ENCODE data around the gene MAT2B. TPM values are rescaled to one million over a fixed set of nuclear protein-coding genes. Genes with fewer than 3 reads are reported as not detected.
"Not testable (repeated sequence)": the region's sequence is repeated elsewhere in the genome, so short reads cannot be mapped to it uniquely, and the experiment has no call there.

Gene MAT2B
- polyA plus RNA-seq, 3 donors = 117 to 124 (median 120) TPM

GRCh38 chr5:163503106-163504078 is 2.0 kb upstream of the MAT2B start:
- peak in 1 of 3 donors; percentile 76 for DNase-seq (ENCODE audit: low read depth in 3 of 3, low spot score in 2 of 3)

GRCh38 chr5:163504079-163504931 is 1.1 kb upstream of the MAT2B start:
- no peak for DNase-seq (ENCODE audit: low read depth in 3 of 3, low spot score in 2 of 3)

- DNase-seq (ENCODE audit: low read depth in 3 of 3, low spot score in 2 of 3) = no peak
Measured at GRCh38 chr5:163505049-163505367, 411 bp upstream of the MAT2B start.

- no peak for DNase-seq (ENCODE audit: low read depth in 3 of 3, low spot score in 2 of 3)
Measured at GRCh38 chr5:163506095-163506457, 657 bp downstream of the MAT2B start.

GRCh38 chr5:163506726-163507125 is 1.3 kb downstream of the MAT2B start:
- no peak for DNase-seq (ENCODE audit: low read depth in 3 of 3, low spot score in 2 of 3)

- DNase-seq (ENCODE audit: low read depth in 3 of 3, low spot score in 2 of 3) = no peak
Measured at GRCh38 chr5:163508753-163509152, 3.3 kb downstream of the MAT2B start.

GRCh38 chr5:163509291-163509951 is 4.0 kb downstream of the MAT2B start:
- DNase-seq (ENCODE audit: low read depth in 3 of 3, low spot score in 2 of 3) = no peak

GRCh38 chr5:163512526-163512925 is 7.1 kb downstream of the MAT2B start:
- no peak for DNase-seq (ENCODE audit: low read depth in 3 of 3, low spot score in 2 of 3)

- DNase-seq (ENCODE audit: low read depth in 3 of 3, low spot score in 2 of 3) = no peak
Measured at GRCh38 chr5:163525096-163525495, 19.7 kb downstream of the MAT2B start.

- DNase-seq (ENCODE audit: low read depth in 3 of 3, low spot score in 2 of 3) = no peak
Measured at GRCh38 chr5:163529698-163530097, 24.3 kb downstream of the MAT2B start.

- DNase-seq (ENCODE audit: low read depth in 3 of 3, low spot score in 2 of 3) = no peak
Measured at GRCh38 chr5:163531272-163531671, 25.9 kb downstream of the MAT2B start.

GRCh38 chr5:163532171-163533084 is 27.0 kb downstream of the MAT2B start:
- no peak for DNase-seq (ENCODE audit: low read depth in 3 of 3, low spot score in 2 of 3)

GRCh38 chr5:163533223-163533622 is 27.8 kb downstream of the MAT2B start:
- DNase-seq (ENCODE audit: low read depth in 3 of 3, low spot score in 2 of 3) = no peak

GRCh38 chr5:163534492-163535094 is 29.2 kb downstream of the MAT2B start:
- no peak for DNase-seq (ENCODE audit: low read depth in 3 of 3, low spot score in 2 of 3)

- DNase-seq (ENCODE audit: low read depth in 3 of 3, low spot score in 2 of 3) = no peak
Measured at GRCh38 chr5:163535290-163535689, 29.9 kb downstream of the MAT2B start.

GRCh38 chr5:163536442-163536841 is 31.0 kb downstream of the MAT2B start:
- DNase-seq (ENCODE audit: low read depth in 3 of 3, low spot score in 2 of 3) = not testable (repeated sequence)

GRCh38 chr5:163540696-163541095 is 35.3 kb downstream of the MAT2B start:
- no peak for DNase-seq (ENCODE audit: low read depth in 3 of 3, low spot score in 2 of 3)

- no peak for DNase-seq (ENCODE audit: low read depth in 3 of 3, low spot score in 2 of 3)
Measured at GRCh38 chr5:163542771-163543170, 37.4 kb downstream of the MAT2B start.

- DNase-seq (ENCODE audit: low read depth in 3 of 3, low spot score in 2 of 3) = no peak
Measured at GRCh38 chr5:163544041-163544440, 38.6 kb downstream of the MAT2B start.

GRCh38 chr5:163544836-163545235 is 39.4 kb downstream of the MAT2B start:
- DNase-seq (ENCODE audit: low read depth in 3 of 3, low spot score in 2 of 3) = no peak

Data from right renal cortex interstitium (tissue), 3 donors.